Measurements from ENCODE around the gene IGFLR1.
A peak's percentile ranks its signal among the peaks of the same experiment; 100 is the strongest.

Gene IGFLR1

DNA sequence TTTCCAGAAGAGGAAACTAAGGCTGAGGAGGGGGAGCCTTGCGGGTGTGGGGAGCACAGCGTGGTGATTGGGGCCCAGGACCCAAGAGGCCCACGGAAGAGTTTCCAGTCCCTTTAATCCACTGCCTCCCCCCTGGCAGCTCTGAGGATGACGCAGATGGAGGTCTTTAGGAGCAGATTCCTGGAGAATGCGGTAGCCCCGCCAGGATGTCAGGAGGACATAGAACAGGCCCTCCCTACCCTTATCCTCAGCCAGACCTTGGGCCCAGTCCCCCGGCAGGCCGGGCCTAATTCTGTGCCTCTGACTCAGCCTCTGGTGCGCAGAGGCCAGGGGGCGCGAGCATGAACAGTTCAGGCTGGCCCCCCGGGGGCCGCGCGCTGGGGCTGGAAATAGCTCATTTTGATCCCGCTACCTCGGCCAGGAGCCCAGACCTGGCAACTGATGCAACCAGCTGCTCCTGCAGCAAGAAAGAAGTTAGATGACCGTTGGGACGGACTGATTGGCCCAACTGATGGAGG, 15.0 kb upstream of the IGFLR1 start:
- H3K9ac ChIP-seq (ENCODE audit: low read length): peak overlapping the region; percentile 84
- H3K27me3 ChIP-seq (ENCODE audit: control insufficient read depth, insufficient read depth, low read length): no peaks in the 10 kb centered on the region
- H3K4me1 ChIP-seq (ENCODE audit: control insufficient read depth, insufficient read depth, low read length): peaks cover 13% of the 10 kb centered on the region
- peaks cover 16% of the 10 kb centered on the region for H3K36me3 ChIP-seq (ENCODE audit: control insufficient read depth, insufficient read depth, low read length)
- H3K4me3 ChIP-seq (ENCODE audit: low read length): peak overlapping the region; percentile 61
- peak overlapping the region; percentile 99 for H3K27ac ChIP-seq (ENCODE audit: low read depth, low read length)

DNA sequence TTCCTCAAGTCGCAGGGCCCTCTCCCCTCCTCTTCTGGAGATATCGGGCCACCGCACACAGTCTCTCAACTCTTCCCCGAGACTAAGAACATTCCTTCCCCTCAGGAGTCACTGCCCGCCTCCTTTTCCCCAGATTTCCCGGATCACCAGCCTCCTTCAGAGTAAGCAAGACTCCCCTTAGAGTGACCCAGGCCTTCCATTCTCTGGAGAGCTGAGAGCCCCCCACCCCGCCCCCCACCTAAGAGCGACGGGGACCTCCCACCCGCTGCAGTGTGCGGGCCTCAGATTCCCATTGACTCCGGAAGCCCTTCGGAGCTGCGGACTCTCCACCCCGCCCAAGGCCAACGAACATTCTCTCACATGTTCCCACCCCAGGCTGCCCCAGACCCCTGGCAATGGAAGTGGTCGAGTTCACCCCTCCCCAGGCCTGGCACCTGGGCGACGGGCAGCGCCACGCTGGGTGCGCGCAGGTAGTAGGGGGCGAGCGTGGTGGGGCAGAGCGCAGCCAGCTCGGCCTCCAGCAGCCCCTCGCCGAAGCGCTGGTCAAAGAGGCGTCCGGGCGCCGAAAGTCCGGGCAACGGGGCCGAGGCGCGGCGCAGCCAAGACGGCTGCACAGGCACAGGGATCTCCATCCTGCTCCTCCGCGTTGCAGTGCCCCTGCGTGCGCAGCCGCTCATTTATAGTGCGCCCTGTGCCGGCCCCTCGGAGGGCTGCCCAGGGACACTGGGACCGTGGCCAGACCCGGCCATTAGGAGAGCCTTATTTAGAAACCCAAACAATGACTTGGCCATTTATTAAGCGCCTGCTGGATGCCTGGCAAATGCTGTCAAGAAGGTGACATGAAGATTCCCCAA, 14.4 kb upstream of the IGFLR1 start, which contains the start of gene HSPB6:
Gene HSPB6 (minus strand): TSS at position 653 of the 854 bp plus-strand sequence. CDS start 21 bp downstream, at position 632.
- H3K9ac ChIP-seq (ENCODE audit: low read length): peak within 1 kb of the TSS; percentile 84
- H3K36me3 ChIP-seq (ENCODE audit: control insufficient read depth, insufficient read depth, low read length): peaks cover 18% of the 10 kb centered on the region
- no peaks in the 10 kb centered on the region for H3K27me3 ChIP-seq (ENCODE audit: control insufficient read depth, insufficient read depth, low read length)
- peak within 1 kb of the TSS; percentile 99 for H3K27ac ChIP-seq (ENCODE audit: low read depth, low read length)
- peak within 1 kb of the TSS; percentile 61 for H3K4me3 ChIP-seq (ENCODE audit: low read length)
- H3K4me1 ChIP-seq (ENCODE audit: control insufficient read depth, insufficient read depth, low read length): peaks cover 13% of the 10 kb centered on the region

DNA sequence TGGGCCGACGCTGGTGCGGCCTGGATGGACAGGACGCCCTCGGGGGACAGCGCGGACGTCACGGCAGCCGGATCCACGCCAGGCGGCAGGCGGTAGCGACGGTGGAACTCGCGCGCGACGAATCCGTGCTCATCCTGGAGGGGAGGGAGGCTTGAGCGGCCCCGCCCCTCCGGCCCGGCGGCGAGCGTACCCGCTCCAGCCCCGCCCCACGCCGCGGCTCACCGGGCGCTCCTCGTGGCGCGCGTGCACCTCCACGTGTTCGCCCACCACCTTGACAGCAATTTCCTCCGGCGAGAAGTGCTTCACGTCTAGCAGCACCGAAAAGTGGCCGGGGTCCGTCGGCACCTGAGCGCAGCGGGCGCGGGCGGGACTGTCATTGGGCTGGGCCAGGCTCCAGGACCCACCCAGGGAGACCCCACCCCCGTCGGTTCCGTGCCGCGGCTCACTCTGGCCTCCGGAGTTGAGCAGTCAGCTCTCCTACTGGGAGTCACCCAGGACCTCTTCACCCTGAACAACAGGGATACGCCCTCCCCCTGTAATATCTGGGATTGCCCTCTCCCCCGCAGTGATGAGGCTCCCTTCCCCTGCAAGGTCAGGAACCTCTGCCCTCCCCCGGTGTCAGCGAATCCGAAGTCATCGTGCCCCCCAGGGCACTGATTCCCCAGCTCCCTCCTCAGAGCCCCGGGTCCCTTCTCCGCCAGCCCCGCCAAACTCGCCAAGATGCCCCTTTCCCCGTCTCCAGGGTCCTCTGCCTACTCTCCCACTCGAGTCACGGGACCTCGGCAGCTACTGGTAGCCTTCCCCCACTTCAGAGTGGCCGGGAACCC, 13.5 kb upstream of the IGFLR1 start:
- Histone ChIP-seq H3K27ac (ENCODE audit: low read depth, low read length) (peak overlapping the region; percentile 99), H3K4me1 (ENCODE audit: control insufficient read depth, insufficient read depth, low read length) (peaks cover 13% of the 10 kb centered on the region), H3K9ac (ENCODE audit: low read length) (peak overlapping the region; percentile 84), H3K27me3 (ENCODE audit: control insufficient read depth, insufficient read depth, low read length) (no peaks in the 10 kb centered on the region), H3K36me3 (ENCODE audit: control insufficient read depth, insufficient read depth, low read length) (peaks cover 18% of the 10 kb centered on the region), H3K4me3 (ENCODE audit: low read length) (peak overlapping the region; percentile 61)

DNA sequence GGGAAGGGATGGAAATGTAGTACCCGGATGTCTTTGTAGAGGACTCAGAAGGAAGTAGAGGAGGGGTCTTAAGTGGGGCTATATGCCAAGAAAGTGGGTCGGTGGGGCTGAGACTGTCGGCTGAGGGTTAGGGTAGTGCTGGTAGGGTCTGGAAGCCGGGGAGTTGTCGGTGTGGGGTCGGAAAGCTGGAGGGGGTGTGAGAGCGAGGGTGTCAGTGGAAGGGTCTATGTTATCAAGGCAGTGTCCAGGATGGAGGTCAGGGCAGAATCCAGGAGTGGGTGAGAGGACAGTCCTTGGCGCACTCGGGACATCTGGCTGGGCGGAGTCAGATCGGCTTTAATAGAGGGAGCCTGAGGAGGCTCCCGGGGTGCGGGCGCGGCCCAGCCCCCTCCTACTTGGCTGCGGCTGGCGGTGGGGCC, 12.9 kb upstream of the IGFLR1 start:
- Histone ChIP-seq H3K27ac (ENCODE audit: low read depth, low read length) (peak overlapping the region; percentile 99), H3K9ac (ENCODE audit: low read length) (peak overlapping the region; percentile 10), H3K27me3 (ENCODE audit: control insufficient read depth, insufficient read depth, low read length) (no peaks in the 10 kb centered on the region), H3K4me3 (ENCODE audit: low read length) (peak overlapping the region; percentile 60), H3K36me3 (ENCODE audit: control insufficient read depth, insufficient read depth, low read length) (peaks cover 18% of the 10 kb centered on the region), H3K4me1 (ENCODE audit: control insufficient read depth, insufficient read depth, low read length) (peaks cover 13% of the 10 kb centered on the region)

DNA sequence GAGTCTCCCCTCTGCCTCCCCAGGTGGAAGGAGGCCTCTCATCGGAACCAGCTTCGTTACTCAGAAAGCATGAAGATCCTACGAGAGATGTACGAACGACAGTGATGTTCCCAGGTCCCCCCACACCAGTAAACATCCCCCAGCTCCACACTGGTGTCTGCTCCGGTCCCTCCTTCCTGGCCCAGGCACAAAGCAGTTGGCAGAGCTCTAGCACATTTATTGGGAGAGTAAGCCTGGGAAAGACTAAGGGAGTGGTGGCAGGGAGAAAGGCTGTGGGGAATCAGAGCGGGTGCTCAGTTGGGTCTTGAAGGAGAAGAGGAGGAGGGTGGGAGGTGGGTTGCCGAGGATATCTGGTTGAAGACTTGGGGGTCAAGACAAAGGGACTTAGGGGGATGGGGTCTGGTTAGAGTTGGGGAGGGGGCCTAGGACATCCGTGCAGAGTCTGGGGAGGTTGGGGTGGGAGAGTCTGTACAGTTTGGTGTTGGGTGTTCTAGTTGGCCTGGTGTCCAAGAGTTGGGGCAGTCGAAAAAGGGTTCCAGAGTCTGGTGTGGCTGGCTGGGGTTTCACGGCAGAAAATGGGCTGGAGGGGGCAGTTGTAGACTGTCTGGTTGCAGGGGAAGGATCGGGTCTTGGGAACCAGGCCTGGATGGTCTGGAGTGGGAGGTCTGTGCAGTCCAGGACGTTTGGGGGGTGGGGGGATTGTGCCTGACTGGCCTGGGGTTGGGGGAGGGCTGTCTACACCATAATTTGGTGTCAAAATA, 12.3 kb upstream of the IGFLR1 start:
- H3K4me1 ChIP-seq (ENCODE audit: control insufficient read depth, insufficient read depth, low read length): peaks cover 15% of the 10 kb centered on the region
- H3K9ac ChIP-seq (ENCODE audit: low read length): peak overlapping the region; percentile 17

DNA sequence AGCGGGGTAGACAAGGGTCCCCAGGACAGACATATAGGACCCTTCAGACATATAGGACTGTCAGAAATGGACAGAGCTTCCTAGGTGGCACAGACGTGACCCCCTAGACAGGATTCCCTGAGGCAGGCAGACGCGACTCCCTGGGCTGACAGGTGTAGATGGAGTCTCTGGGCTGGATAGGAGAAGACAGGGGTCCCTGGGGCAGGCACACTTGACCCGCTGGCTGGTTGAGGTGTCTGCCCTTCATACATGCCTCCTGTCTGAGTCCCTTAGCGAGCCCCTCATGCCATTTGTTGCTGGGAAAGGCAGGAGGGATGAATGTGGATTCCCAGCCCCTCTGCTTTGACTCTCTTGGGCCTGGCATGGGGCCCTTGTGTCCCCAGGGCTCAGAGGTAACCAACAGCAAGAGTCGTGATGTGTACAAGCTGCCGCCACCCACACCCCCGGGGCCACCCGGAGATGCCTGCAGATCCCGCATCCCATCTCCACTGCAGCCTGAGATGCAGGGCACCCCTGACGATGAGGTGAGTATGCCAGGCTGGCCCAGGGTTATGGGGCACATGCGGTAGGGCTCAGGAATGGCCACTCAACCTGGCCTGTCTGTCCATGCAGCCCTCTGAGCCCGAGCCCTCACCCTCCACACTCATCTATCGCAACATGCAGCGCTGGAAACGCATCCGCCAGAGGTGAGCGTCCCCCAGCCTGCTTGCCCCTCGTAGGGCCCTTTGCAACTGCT, 11.6 kb upstream of the IGFLR1 start:
- Histone ChIP-seq H3K27ac (ENCODE audit: low read depth, low read length) (peak overlapping the region; percentile 99), H3K36me3 (ENCODE audit: control insufficient read depth, insufficient read depth, low read length) (peaks cover 18% of the 10 kb centered on the region), H3K4me1 (ENCODE audit: control insufficient read depth, insufficient read depth, low read length) (peaks cover 19% of the 10 kb centered on the region), H3K9ac (ENCODE audit: low read length) (peak overlapping the region; percentile 17), H3K27me3 (ENCODE audit: control insufficient read depth, insufficient read depth, low read length) (no peaks in the 10 kb centered on the region), H3K4me3 (ENCODE audit: low read length) (no peak overlapping the region)

More for the DNA sequence above, 12.3 kb upstream of the IGFLR1 start:
- peak overlapping the region; percentile 99 for H3K27ac ChIP-seq (ENCODE audit: low read depth, low read length)
- peak overlapping the region; percentile 60 for H3K4me3 ChIP-seq (ENCODE audit: low read length)
- H3K27me3 ChIP-seq (ENCODE audit: control insufficient read depth, insufficient read depth, low read length): no peaks in the 10 kb centered on the region
- peaks cover 18% of the 10 kb centered on the region for H3K36me3 ChIP-seq (ENCODE audit: control insufficient read depth, insufficient read depth, low read length)

DNA sequence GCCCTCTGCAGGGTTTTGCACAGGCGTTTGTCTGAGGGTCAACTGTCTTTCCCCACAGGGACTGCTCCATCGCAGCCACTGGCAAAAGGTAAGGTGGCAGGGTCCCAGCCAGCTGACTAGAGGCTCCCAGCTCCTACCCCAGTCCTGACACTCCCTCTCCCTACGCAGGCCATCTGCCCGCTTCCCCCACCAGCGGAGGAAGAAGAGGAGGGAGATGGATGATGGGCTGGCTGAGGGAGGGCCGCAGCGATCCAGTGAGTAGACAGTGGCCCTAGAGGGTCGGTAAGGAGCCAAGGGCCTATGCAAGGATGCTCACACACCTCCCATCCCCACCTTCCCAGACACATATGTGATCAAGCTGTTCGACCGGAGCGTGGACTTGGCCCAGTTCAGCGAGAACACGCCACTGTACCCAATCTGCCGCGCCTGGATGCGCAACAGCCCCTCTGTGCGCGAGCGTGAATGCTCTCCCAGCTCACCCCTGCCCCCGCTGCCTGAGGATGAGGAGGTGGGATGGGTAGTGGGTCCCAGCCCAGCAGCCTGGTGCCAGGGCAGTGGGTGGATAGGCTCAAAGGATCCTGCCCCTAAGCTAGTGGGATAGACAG, 10.6 kb upstream of the IGFLR1 start:
- Histone ChIP-seq H3K36me3 (ENCODE audit: control insufficient read depth, insufficient read depth, low read length) (peaks cover 18% of the 10 kb centered on the region), H3K9ac (ENCODE audit: low read length) (no peak overlapping the region), H3K27ac (ENCODE audit: low read depth, low read length) (no peak overlapping the region), H3K4me1 (ENCODE audit: control insufficient read depth, insufficient read depth, low read length) (peaks cover 19% of the 10 kb centered on the region), H3K27me3 (ENCODE audit: control insufficient read depth, insufficient read depth, low read length) (no peaks in the 10 kb centered on the region), H3K4me3 (ENCODE audit: low read length) (no peak overlapping the region)

DNA sequence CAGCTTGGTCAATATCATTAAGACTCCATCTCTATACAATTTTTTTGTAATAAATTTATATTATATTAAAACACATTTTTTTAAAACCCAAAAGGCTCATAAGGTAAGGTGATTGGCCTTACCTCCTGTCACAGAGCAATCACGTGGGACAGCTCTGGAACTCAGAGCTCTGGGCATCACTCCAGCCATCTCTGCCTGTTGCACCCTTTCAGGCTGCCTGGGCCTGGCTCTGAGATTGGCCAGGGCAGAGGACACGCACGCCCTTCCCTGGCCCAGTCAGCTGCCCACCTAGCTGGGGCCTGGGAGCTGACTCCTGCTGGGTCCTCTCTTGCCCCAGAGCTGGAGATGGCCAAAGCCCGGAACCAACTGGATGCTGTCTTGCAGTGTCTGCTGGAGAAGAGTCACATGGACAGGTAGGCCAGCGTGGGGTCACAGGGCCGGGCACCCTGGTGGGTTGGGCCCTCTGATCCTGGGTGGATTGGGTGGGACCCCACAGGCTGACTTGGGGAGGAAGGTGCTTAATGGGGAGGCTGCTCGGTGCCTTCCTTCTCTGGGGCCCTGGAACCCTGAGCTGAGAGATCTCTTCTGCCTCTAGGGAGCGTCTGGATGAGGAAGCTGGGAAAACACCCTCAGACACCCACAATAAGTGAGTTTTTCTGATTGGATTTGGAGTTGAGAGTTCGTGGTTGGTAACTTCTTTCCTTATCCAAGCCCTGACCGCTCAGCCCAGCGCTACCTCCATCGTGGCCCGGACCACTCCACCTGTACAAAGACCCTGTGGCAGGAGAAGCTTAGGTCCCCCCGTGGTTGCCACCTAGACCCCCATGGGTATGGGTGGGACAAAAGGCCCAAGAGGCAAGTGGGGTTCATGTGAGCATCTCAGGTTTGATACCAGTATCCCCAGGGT, 9.8 kb upstream of the IGFLR1 start:
- H3K27me3 ChIP-seq (ENCODE audit: control insufficient read depth, insufficient read depth, low read length): no peaks in the 10 kb centered on the region
- H3K9ac ChIP-seq (ENCODE audit: low read length): no peak overlapping the region
- peaks cover 18% of the 10 kb centered on the region for H3K36me3 ChIP-seq (ENCODE audit: control insufficient read depth, insufficient read depth, low read length)
- no peak overlapping the region for H3K4me3 ChIP-seq (ENCODE audit: low read length)
- H3K4me1 ChIP-seq (ENCODE audit: control insufficient read depth, insufficient read depth, low read length): peaks cover 18% of the 10 kb centered on the region
- no peak overlapping the region for H3K27ac ChIP-seq (ENCODE audit: low read depth, low read length)

DNA sequence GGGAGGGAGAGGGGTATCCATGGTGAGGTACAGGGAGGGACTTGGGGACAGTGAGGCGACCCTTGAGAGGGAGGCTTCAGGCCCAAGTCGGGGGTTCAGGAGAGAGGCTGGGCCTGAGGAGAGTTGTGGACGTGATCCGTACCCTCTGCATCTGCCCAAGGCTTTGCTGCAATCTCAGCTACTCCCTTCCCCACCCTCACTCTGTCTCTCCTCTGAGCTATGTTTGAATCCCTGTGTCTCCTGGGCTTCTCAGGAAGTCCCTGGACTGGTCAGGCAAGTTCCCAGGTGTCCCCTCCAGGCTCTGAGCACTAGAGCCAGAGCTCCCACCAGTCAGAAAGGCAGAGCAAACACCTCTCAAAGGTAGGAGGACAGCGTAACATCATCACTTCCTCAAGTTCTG, 7.9 kb upstream of the IGFLR1 start:
- Histone ChIP-seq H3K27ac (ENCODE audit: low read depth, low read length) (no peak overlapping the region), H3K9ac (ENCODE audit: low read length) (no peak overlapping the region), H3K36me3 (ENCODE audit: control insufficient read depth, insufficient read depth, low read length) (peaks cover 18% of the 10 kb centered on the region), H3K4me3 (ENCODE audit: low read length) (no peak overlapping the region), H3K27me3 (ENCODE audit: control insufficient read depth, insufficient read depth, low read length) (no peaks in the 10 kb centered on the region), H3K4me1 (ENCODE audit: control insufficient read depth, insufficient read depth, low read length) (peaks cover 19% of the 10 kb centered on the region)

DNA sequence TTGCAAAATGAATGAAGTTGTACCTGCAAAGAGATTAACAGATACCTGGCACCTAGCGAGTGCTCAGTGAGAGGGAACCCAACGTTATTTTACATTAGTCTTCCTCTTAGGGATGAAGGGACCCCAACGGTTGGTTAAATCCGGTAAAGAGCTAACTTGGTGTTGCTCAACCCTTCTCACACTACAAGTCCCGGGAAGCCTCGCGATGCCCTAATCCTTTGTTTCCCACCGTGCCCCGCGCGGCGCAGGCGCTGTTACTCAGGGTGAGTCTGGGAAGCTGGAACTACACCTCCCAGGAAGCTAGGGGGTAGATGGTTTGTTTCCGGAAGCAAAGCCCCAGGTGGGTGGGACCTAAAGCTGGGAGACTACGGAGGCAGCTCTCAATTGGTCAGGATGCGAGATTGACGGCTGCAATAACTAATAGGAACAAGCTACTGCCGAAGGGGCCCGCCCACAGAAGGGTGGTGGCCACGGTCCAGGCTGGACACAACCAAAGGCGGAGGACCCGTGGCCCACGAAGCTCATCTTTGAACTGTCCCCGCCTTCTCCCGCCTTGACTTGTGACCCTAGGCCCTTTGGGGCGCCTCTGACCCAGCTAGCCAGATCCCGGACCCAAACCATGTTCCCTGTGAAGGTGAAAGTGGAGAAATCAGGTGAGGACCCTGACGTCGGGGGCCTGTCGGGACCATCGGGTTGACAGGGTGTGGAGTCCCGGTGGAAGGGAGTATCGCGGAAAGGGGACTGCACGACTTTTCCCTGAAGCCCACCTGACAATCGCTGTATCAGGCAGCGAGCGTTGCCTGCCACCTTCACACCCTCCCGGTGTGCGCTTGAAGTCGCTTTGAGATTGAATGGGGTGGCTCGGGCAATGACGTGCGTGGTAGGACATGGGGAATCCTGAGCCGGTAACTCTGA, 6.1 kb upstream of the IGFLR1 start, which contains the start of gene LIN37:
Gene LIN37 (plus strand): TSS at position 471 of the 915 bp plus-strand sequence. CDS start 149 bp downstream, at position 620.
- Histone ChIP-seq H3K27me3 (ENCODE audit: control insufficient read depth, insufficient read depth, low read length) (no peaks in the 10 kb centered on the region), H3K27ac (ENCODE audit: low read depth, low read length) (peak within 1 kb of the TSS; percentile 83), H3K4me1 (ENCODE audit: control insufficient read depth, insufficient read depth, low read length) (peaks cover 15% of the 10 kb centered on the region), H3K36me3 (ENCODE audit: control insufficient read depth, insufficient read depth, low read length) (peaks cover 11% of the 10 kb centered on the region), H3K9ac (ENCODE audit: low read length) (peak within 1 kb of the TSS; percentile 63), H3K4me3 (ENCODE audit: low read length) (peak within 1 kb of the TSS; percentile 92)

Measured in rectal smooth muscle tissue (tissue), 1 donor.